Caki2 (cell line): ENCODE data around the gene RPL18. TPM values are rescaled to one million over a fixed set of nuclear protein-coding genes. Genes with fewer than 3 reads are reported as not detected.
"Not testable (repeated sequence)": the region's sequence is repeated elsewhere in the genome, so short reads cannot be mapped to it uniquely, and the experiment has no call there.

ENCODE experiments used
- DNase-seq: peaks from one replicate; pipeline ENCODE4 v3.0.0-alpha.2; 2015; ENCODE audit warnings: low read depth
- in situ Hi-C: cut with HindIII; loops from 2 replicates; pipeline ENCODE4 v1.10.0; 2016; ENCODE audit warnings: low sequenced_read_pairs, low pct_unique_long_range_greater_than_20kb, mixed read lengths
- total RNA-seq: library from RNA; depleted of rRNA; stranded (reverse); fragments of >200 nt; shearing (Covaris generic); gene quantifications from 2 replicates; pipeline ENCODE4 v1.2.3, GENCODE V29; 2014; ENCODE audit warnings: low replicate concordance

The RPL18 gene
- total RNA-seq, 1 experiment from 2014 or later, result 2,144 TPM

DNA sequence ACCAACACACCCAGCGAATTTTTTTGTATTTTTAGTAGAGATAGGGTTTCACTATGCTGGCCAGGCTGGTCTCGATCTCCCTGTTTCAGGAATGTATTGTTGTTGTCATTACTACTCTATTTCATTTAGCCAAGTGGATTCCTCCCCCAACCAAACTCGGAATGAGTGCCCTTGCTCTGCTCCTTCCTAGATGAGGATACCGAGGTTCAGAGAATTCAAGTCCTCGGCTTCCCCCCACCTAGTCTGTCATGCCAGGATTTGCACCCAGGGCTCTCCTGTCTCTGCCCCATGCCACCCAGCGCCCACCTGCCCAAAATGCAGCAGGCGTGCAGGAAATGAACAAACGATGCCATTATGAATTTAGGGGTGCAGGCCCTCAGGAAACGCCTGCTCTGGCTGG is 16.0 kb downstream of the RPL18 start:
- no peak for DNase-seq
- in situ Hi-C loops, result no loop called here

DNA sequence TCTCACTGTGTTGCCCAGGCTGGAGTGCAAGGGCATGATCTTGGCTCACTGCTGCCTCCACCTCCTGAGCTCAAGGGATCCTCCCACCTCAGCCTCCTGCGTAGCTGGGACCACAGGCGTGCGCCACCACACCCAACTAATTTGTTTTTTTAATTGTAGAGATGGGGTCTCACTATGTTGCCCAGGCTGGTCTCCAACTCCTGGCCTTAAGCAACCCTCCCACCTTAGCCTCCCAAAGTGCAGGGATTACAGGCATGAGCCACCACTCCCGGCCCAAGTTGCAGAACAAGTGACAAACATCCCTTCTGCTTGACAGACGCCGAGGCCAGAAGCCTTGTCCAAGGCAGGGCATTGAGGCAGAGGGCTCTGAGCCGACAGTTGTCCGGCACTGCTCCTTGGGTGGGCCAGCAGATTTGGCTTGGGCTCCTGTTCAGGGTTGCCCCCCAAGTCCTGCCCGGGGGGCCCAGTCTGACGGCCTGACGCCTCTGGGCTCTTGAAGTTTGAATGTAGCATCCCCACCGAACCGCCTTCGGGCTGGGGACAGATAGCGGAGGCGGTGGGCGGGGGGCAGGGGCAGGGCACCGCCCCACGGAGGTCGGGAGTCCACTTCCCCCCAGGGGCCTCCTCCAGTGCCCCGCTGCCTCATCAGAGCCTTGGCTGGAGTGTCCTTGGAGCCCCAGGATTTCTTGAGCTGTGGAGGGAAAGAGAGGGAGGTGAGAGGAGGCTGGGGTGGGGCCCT is 18.1 kb downstream of the RPL18 start:
- in situ Hi-C loops, result no loop called here

DNA sequence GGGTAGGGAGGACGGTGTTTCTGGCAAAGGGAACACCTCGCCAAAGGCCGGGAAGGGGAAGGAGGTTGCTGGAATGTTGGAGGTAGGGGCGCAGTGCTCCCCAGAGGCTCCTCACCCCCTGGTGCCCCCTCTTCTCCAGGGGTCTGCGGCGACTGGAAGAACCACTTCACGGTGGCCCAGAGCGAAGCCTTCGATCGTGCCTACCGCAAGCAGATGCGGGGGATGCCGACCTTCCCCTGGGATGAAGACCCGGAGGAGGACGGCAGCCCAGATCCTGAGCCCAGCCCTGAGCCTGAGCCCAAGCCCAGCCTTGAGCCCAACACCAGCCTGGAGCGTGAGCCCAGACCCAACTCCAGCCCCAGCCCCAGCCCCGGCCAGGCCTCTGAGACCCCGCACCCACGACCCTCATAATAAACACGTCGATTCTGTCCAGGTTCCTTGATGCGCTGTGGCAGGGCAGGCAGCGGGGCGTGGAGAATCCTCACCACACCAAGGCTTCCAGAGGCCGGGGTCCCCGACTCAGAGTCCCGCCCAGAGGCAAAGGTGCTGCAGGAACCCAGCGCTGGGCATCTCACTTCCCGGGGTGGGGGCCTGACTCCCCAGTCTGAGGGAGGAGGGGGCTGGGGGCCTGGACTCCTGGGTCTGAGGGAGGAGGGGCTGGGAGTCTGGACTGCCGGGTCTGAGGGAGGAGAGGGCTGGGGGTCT is 19.8 kb downstream of the RPL18 start:
- no peak for DNase-seq
- in situ Hi-C loops, result no loop called here

More for the DNA sequence above, 18.1 kb downstream of the RPL18 start:
- no peak for DNase-seq

DNA sequence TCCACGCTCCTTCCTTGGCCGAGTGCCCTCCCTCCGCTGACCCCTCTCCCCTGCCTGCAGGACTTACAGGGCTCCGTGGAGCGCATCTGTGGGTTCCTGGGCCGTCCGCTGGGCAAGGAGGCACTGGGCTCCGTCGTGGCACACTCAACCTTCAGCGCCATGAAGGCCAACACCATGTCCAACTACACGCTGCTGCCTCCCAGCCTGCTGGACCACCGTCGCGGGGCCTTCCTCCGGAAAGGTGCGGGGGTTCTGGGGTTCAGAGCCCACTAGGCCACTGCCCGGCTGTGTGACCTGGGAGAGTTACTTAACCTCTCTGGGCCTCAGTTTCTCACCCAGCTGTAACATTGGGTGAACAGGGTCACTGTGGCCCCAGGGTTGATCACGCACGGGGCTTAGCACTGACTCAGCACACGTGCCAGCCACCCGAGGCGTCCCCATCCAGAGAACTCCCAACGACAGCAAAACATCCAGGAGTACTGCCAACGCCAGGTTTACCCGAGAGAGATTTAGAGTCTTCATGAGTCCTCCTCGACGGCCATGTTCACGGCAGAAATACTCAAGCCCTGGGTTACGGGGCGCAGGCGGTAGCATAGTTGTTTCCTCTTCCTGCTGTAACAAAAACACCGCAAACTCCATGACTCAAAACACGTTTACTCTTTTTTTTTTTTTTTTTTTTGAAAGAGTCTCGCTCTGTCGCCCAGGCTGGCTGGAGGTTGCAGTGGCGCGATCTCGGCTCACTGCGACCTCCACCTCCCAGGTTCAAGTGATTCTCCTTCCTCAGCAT is 22.1 kb downstream of the RPL18 start:
- DNase-seq, result peak; percentile 76
- in situ Hi-C loops, result no loop called here

DNA sequence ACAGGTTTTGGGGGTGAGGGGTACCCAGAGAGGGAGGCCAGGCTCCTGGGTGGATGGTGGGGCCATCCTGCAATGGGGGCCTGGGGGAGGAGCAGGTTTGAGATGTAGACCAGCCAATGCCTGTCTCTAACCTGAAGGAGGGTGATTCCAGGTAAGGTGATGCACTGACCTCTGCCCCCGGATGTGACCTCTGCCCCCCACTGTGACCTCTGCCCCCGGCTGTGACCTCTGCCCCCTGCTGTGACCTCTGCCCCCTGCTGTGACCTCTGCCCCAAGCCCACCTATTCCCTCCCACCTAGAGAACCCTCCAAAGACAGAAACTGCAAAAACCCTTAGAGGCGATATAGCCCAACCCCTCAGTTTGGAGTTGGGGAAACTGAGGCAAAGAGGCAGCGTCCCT is 22.7 kb downstream of the RPL18 start:
- no peak for DNase-seq
- in situ Hi-C loops, result no loop called here

DNA sequence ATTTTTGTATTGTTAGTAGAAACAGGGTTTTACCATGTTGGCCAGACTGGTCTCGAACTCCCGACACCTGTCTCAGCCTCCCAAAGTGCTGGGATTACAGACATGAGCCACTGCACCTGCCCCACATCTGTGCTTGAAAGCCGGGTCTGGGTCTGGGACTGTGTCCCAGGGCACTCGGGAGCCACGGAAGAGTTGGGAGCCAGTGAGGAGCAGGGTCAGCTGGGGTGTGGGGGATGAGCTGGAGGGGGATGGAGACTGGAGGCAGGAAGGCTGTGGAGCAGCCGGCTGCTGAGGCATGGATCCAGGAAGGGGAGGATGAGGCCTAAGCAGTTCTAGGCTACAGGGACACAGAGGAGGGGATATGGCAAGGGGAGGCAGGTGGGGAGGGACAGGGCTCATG is 23.1 kb downstream of the RPL18 start:
- in situ Hi-C loops, result no loop called here
- no peak for DNase-seq

DNA sequence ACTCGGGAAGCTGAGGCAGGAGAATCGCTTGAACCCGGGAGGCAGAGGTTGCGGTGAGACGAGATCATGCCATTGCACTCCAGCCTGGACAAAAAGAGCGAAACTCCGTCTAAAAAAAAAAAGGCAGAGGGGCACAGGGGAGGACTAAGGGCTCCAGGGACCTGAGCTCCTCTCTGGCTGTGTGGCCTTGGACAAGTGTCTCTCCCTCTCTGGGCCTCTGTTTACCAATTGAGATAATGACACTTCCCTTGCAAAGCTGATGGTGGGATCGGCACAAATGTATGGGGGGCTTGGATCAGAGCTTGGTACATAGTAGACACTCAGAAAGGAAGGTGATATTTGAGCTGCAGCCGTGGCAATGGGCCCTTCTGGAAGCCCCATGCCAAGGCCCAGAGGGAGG is 23.8 kb downstream of the RPL18 start:
- in situ Hi-C loops, result no loop called here
- no peak for DNase-seq

DNA sequence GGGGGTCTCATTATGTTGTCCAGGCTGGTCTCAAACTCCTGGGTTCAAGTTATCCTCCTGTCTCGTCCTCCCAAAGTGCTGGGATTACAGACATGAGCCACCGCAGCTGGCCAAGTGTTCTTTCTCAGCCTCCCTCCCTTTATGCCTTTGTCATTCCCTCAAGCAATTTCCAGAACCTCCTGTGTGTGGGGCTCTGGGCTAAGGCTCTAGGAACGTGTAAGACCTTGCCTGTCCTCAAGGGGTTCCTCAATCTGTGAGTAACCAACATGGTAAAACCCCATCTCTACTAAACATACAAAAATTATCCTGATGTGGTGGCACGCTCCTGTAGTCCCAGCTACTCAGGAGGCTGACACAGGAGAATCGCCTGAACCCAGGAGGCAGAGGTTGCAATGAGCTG is 28.0 kb downstream of the RPL18 start:
- in situ Hi-C loops, result no loop called here
- no peak for DNase-seq

DNA sequence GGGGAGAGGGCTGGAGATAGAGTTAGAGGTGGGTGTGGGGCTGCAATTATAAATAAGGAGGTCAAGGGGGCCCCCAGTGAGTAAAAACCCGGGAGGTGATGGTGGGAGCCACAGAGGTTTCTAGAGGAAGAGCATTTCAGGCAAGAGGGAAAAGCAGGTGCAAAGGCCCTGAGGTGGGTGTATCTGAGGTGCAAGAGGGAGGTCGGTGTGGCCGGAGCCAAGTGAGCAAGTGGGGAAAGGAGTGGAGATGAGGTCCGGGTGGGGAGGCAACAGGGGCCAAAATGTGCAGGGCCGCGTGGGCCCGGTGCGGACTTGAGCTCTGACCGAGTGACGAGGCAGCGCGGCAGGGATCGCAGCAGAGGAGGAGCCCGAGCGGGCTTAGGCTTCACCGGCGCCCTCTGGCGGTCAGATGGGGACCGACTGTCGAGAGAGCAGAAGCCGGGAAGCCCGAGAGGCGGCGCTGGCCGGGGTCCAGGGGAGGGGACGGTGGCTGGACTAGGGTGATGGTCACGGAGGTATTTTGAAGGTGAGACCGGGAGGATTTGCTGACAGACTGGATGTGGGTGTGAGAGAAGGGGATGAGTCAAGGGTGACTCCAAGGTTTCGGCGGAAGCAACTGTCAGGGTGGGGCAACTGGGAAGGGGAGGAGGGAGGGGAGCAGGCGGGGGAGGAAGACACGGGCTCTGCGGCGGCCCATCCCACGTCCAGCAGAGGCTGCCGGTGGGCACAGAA is 30.1 kb downstream of the RPL18 start:
- peak; percentile 92 for DNase-seq
- in situ Hi-C loops, result no loop called here

DNA sequence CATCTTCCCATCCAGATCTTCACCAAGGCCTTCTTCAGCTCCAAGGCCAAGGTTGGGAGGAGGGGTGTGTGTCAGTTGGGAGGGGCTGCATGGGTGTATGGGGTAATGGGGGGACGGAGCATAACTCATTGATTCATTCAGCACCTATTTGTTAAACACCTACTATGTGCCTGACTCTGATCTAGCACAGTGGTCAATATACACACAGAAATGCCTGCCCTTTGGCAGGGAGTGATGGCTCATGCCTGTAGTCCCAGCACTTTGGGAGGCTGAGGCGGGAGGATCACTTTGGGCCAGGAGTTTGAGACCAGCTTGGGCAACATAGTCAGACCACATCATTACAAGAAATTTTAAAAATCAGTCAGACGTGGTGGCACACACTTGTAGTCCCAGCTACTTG is 31.6 kb downstream of the RPL18 start:
- in situ Hi-C loops, result no loop called here
- no peak for DNase-seq

DNA sequence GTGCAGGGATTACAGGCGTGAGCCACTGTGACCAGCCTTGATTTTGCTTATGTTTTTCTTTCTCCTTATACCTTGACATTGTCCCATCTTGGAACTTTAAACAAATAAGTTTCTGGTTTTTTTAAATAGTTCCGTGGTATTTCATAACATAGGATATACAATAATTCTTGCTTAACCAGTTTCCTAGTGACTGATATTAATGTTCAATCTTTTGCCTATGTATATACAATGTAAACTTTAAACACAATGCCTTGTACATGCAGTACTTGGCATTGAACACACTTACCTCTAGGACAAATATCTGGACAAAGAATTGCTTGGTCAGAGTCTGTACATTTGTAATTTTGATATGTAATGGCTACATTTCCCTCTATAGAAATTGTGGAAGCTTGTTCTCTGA is 36.8 kb downstream of the RPL18 start:
- DNase-seq, result no peak
- in situ Hi-C loops, result no loop called here

DNA sequence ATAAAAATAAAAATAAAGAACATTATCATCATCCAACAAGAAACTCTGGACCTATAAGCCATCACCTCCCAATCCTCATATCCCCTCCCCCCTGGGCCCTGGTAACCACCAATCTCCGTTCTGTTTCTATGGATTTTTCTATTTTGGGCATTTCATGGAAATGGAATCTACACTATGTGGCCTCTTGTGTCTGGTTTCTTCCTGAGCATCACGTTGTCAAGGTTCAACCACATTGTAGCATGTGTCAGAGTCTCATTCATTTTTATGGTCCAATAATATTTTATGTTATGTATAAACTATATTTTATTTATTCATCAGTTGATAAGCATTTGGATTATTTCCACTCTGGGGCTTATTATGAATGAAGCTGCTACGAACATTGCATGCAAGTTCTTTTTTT is 40.1 kb downstream of the RPL18 start:
- in situ Hi-C loops, result no loop called here
- no peak for DNase-seq

DNA sequence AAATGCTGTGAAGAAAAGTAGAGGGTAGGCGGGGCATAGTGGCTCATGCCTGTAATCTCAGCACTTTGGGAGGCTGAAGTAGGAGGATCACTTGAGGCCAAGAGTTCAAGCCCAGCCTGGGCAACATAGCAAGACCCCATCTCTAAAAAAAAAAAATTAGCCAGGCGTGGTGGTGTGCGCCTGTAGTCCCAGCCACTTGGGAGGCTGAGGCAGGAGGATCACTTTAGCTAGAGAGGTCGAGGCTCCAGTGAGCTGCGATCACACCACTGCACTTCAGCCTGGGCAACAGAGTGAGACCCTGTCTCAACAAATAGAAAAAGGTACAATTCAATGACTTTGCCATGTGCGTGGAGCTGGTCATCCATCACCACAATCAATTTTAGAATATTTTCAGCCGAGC is 41.1 kb downstream of the RPL18 start:
- DNase-seq, in situ Hi-C loops: not testable (repeated sequence)

DNA sequence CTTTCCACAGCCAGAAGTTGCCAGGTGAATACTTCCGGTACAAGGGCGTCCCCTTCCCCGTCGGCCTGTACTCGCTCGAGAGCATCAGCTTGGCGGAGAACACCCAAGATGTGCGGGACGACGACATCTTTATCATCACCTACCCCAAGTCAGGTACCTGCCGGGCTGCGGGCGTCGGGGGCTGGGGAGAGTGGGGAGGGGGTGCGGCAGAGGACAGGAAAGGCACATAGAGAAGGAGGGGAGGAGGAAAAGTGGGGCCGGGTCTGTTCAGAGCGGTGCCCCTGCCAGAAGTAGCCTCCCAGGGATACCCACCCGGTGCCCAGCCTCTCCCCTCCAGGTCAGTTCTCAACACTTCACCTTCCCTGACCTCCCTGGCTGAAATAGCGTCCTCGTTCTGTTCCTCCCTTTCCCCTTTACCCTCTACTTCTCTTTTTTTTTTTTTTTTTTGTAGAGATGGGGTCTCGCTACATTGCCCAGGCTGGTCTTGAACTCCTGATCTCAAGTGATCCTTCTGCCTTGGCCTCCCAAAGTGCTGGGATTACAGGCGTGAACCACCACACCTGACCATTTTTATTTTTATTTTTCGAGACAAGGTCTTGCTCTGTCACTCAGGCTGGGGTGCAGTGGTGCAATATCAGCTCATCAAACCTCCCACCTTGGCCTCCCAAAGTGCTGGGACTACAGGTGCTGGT is 42.9 kb downstream of the RPL18 start:
- in situ Hi-C loops, result no loop called here
- DNase-seq, result no peak

DNA sequence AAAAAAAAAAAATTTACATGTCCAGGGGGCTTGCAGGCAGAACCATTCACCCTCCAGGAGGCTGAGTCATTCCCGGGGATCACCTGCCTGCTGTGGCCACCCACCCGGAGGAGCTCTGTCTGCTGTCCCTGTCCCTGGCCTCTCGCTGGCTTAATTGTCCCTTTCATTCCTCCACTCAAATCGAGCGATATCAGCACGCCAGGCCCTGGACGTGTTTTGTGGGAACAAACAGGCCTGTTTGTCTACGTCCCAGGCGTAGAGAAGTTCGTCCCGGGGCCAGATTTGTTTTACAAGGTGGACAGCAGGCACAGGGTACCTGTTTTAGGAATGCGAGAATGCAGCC is 45.8 kb downstream of the RPL18 start:
- DNase-seq, result peak; percentile 94
- in situ Hi-C loops, result no loop called here

DNA sequence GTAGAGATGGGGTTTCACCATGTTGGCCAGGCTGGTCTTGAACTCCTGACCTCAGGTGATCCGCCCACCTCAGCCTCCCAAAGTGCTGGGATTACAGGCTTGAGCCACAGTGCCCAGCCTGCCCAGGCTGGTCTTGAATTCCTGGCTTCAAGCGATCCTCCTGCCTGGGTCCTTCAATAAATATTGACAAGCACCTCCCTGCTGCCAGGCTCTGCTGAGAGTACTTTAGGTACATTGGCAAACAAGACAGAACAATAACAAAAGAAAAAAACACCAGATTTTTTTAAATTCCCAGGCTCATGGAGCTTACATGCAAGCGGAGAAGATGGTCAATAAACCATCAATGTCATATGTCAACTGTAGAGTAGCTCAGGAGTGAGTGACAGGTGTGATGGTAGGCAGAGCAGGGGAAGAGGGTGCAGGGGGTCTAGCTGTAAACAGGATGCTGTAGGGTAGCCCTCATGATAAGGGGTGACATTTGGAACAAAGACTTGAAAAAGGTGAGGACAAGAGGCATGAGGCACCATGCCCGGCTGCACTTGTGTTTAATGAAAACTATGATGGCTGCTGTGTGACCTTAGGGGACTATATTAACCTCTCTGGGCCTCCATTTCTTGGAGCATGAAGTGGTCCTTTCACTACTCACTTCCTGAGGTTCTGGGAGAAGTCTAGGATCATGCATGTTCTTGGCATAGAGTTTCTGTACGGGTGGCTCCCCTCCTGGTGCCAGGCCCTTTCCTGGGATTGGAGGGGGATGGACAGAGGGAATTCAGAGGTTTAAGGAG is 47.4 kb downstream of the RPL18 start:
- DNase-seq, result peak; percentile 65
- in situ Hi-C loops, result no loop called here

DNA sequence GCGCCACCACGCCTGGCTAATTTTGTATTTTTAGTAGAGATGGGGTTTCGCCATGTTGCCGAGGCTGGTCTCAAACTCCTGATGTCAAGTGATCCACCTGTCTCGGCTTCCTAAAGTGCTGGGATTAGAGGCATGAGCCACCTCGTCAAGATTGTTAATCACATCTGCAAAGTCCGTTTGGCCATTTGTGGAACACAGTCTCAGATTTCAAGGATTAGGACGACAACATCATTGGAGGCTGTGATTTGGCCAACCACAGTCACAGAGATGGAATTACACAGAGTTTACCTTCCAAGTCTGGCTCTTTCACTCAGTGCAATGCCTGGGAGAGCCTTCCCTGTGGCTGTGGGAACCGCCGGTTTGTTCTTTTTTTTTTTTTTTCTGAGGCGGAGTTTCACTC is 49.2 kb downstream of the RPL18 start:
- no peak for DNase-seq
- in situ Hi-C loops, result no loop called here
